Transverse colon (tissue), 4 donors: ENCODE data around the gene FBXL4. TPM values are rescaled to one million over a fixed set of nuclear protein-coding genes. Genes with fewer than 3 reads are reported as not detected.

ENCODE experiments used
- DNase-seq: peaks from one replicate; pipeline ENCODE4 v3.0.0-alpha.2; 2019
- H3K27ac ChIP-seq, 4 donors: fragments of 200-600 bp; sonication (generic); 2 replicates each; pipeline ENCODE4 v1.5.1; 2016 to 2018; ENCODE audit warnings: inconsistent platforms in 4 of 4
- H3K27me3 ChIP-seq: fragments of 200-600 bp; sonication (generic); 2 replicates; pipeline ENCODE4 v1.5.1; 2017; ENCODE audit warnings: inconsistent platforms
- H3K36me3 ChIP-seq, 4 donors: fragments of 200-600 bp; sonication (generic); 2 replicates each; pipeline ENCODE4 v1.5.1; 2017 to 2019; ENCODE audit warnings: inconsistent platforms in 4 of 4
- H3K4me1 ChIP-seq, 4 donors: fragments of 200-600 bp; sonication (generic); 2 replicates each; pipeline ENCODE4 v1.5.1; 2017 to 2020; ENCODE audit warnings: inconsistent platforms in 4 of 4
- H3K4me3 ChIP-seq, 4 donors: fragments of 200-600 bp; sonication (generic); 1 replicate in 1 of 4; 2 replicates in 3 of 4; pipeline versions ENCODE4 v1.5.1 to v1.6.1; 2017 to 2019; ENCODE audit warnings: inconsistent platforms in 4 of 4
- H3K9me3 ChIP-seq, 2 donors: fragments of 200-600 bp; sonication (generic); 2 replicates each; pipeline ENCODE4 v1.5.1; 2017 to 2019; ENCODE audit warnings: inconsistent platforms in 2 of 2
- CTCF ChIP-seq, 5 experiments: fragments of 200-600 bp in 3 of 5; fragments of 450-650 bp in 2 of 5; sonication (generic) in 3 of 5; IDR thresholded peaks; 1 replicate in 2 of 5; 2 replicates in 3 of 5; pipeline ENCODE4 v1.5.1; 2016 to 2017; ENCODE audit warnings: antibody characterized with exemption in 5 of 5, inconsistent platforms in 3 of 5, mild to moderate bottlenecking in 2 of 5, moderate library complexity in 1 of 5
- EP300 ChIP-seq: sonication (generic); formaldehyde crosslinking; IDR thresholded peaks from one replicate; pipeline ENCODE4 v1.6.1; 2017; ENCODE audit warnings: antibody characterized with exemption, low read depth
- POLR2A ChIP-seq: fragments of 450-650 bp; IDR thresholded peaks from one replicate; pipeline ENCODE4 v1.6.1; 2016; ENCODE audit warnings: antibody characterized with exemption, mild to moderate bottlenecking, moderate library complexity
- POLR2AphosphoS5 ChIP-seq, 3 donors: sonication (generic); formaldehyde crosslinking; IDR thresholded peaks; one replicate each; pipeline ENCODE4 v1.6.1; 2016; ENCODE audit warnings: antibody characterized with exemption in 3 of 3
- WGBS, 2 donors: methylation state at CpG; one replicate each; pipeline ENCODE4 v1.1.5; 2018; ENCODE audit warnings: low coverage in 1 of 2; 5-methylcytosine and 5-hydroxymethylcytosine counted together
- in situ Hi-C, 4 donors: fragments of 200-750 bp; cut with MboI; loops; one replicate each; pipeline versions ENCODE4 v1.15.0 to v1.15.1; 2017; ENCODE audit warnings: low sequenced_read_pairs in 3 of 4, low pct_ligation_motif_present in 1 of 4, low pct_unique_long_range_greater_than_20kb in 1 of 4
- intact Hi-C: fragments of 100-400 bp; cut with DNase I; formaldehyde crosslinking; loops from one replicate; pipeline ENCODE4 v1.15.1; 2023; ENCODE audit warnings: low total_unique reads
- total RNA-seq, 4 donors: library from RNA; depleted of rRNA; stranded (reverse); fragments of >200 nt; gene quantifications; one replicate each; pipeline ENCODE4 v1.1.0, GENCODE V29; 2016

FBXL4 gene
- total RNA-seq, 4 donors from 2014 or later: 8.6 to 22.5 (median 13.5) TPM

DNA sequence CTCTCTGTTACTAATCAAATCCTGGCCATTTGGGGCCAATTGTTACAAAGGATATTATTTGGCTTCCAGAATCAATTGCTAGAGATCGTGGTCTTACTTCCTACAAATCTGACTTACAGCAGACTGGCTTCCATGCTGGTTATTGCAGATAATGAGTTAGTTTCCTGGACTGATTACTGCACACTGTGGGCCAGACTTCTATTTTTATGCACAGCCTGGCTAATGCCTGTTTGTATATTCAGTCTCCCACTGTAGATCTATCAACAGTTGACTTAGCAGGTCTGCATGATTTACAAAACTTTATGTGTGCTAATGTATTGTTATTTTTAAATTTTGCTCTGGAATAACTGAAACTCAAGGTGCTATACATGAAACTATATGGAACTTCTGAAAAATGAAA lies 25.8 kb upstream of the FBXL4 start:
- no peak for DNase-seq
- no peaks in the 10 kb centered on the region for H3K4me1 ChIP-seq

DNA sequence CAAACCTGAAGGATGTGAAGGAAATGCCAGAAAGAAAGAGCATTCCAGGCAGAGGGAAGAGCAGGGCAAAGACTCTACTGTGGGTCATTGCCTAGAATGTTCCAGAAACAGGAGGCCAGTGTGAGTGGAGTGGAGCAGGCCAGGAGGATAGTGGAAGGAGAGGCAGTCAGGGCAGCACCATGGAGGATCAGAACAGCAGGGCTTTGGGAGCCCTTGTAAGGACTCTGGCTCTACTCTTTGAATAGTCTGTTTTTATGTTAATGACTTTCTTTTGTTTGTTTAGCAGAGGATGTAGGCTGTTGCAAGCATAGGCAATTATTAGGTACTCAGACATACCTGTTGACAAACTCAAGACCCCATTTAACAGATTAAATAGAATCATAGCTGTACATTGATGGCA lies 23.6 kb upstream of the FBXL4 start:
- H3K27ac ChIP-seq: no peak overlapping the region
- H3K27me3 ChIP-seq: no peaks in the 10 kb centered on the region
- TF ChIP-seq POLR2A (no peak), POLR2AphosphoS5 (IDR thresholded peaks at IDR 0.05) (no peak), EP300 (no peak), CTCF (IDR thresholded peaks at IDR 0.05) (no peak)
- intact Hi-C loops: no loop called here
- in situ Hi-C loops: no loop called here
- H3K4me1 ChIP-seq: no peaks in the 10 kb centered on the region
- H3K36me3 ChIP-seq: no peaks in the 10 kb centered on the region
- H3K4me3 ChIP-seq: no peak overlapping the region
- no peaks in the 10 kb centered on the region for H3K9me3 ChIP-seq
- no peak for DNase-seq

More for the DNA sequence above, 25.8 kb upstream of the FBXL4 start:
- intact Hi-C loops (no loop called here), in situ Hi-C loops (no loop called here)
- H3K27me3 ChIP-seq: no peaks in the 10 kb centered on the region
- H3K4me3 ChIP-seq: no peak overlapping the region
- no peaks in the 10 kb centered on the region for H3K36me3 ChIP-seq
- no peaks in the 10 kb centered on the region for H3K9me3 ChIP-seq
- TF ChIP-seq POLR2A: no peak
- TF ChIP-seq CTCF (IDR thresholded peaks at IDR 0.05): no peak
- TF ChIP-seq POLR2AphosphoS5 (IDR thresholded peaks at IDR 0.05): no peak
- TF ChIP-seq EP300: no peak
- no peak overlapping the region for H3K27ac ChIP-seq
- 80 to 90% methylated on average over 1 of the region's 1 CpG for WGBS, 2 donors

DNA sequence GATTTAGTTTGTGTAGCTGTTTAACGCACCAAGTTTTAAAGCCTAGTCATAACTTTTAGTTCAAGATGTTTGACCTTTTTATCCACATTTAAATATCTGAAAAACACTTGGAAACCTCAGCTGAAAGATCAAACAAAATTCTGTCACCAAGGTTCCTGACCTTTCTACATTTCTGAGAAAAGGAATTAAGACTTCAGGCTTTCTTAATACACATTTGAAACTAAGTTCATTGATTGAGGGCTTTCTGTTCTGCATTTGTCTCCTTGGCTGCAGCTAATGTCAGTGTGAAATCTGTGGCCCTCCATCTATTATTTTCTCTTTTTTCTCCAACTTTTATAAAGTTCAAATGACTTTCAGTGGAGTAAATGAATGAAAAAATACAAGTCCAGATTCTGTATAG lies 22.7 kb upstream of the FBXL4 start:
- no peak overlapping the region for H3K4me3 ChIP-seq
- no peaks in the 10 kb centered on the region for H3K27me3 ChIP-seq
- H3K4me1 ChIP-seq: no peaks in the 10 kb centered on the region
- H3K27ac ChIP-seq: no peak overlapping the region
- DNase-seq: no peak
- TF ChIP-seq POLR2AphosphoS5 (IDR thresholded peaks at IDR 0.05): no peak
- TF ChIP-seq CTCF (IDR thresholded peaks at IDR 0.05): no peak
- TF ChIP-seq POLR2A: no peak
- no peak for TF ChIP-seq EP300
- no peaks in the 10 kb centered on the region for H3K36me3 ChIP-seq
- in situ Hi-C loops: no loop called here
- intact Hi-C loops: no loop called here
- no peaks in the 10 kb centered on the region for H3K9me3 ChIP-seq
- WGBS, 2 donors: 64 to 78% methylated on average over 1 of the region's 1 CpG

GRCh38 chr6:98967616-98968015 lies 19.9 kb upstream of the FBXL4 start:
- H3K9me3 ChIP-seq: no peaks in the 10 kb centered on the region
- H3K4me1 ChIP-seq: no peaks in the 10 kb centered on the region
- no peaks in the 10 kb centered on the region for H3K27me3 ChIP-seq
- H3K4me3 ChIP-seq: no peak overlapping the region
- 89 to 94% methylated on average over 2 of the region's 2 CpGs for WGBS, 2 donors
- intact Hi-C loops: no loop called here
- no peaks in the 10 kb centered on the region for H3K36me3 ChIP-seq
- no peak overlapping the region for H3K27ac ChIP-seq
- no peak for DNase-seq
- in situ Hi-C loops: no loop called here
- no peak for TF ChIP-seq CTCF (IDR thresholded peaks at IDR 0.05)
- TF ChIP-seq POLR2AphosphoS5 (IDR thresholded peaks at IDR 0.05): no peak
- TF ChIP-seq EP300: no peak
- TF ChIP-seq POLR2A: no peak
